Measurements from ENCODE around the gene TCF20.

The TCF20 gene

DNA sequence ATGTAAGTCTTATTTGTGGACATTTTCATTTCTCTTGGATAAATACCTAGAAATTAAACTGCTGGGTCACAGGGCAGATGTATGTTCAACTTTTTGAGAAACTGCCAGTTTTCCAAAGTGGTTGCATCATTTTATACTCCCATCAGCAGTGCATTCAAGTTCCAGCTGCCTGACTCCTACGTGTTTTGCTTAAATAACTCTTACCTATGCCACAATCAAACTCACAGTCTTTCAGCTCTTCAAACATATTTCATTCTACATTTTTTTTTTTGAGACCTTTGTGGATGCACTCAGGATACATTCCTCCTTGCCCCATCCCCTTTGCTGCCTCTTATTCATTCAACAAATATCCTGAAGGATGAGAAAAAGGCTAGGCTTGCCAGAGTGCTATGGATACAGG, 9.2 kb downstream of the TCF20 start:
- no peak overlapping the region for H3K27ac ChIP-seq (ENCODE audit: low read depth, low read length)
- no peaks in the 10 kb centered on the region for H3K27me3 ChIP-seq (ENCODE audit: control insufficient read depth, insufficient read depth, low read length)
- no peaks in the 10 kb centered on the region for H3K4me1 ChIP-seq (ENCODE audit: control insufficient read depth, insufficient read depth, low read length)
- H3K4me3 ChIP-seq (ENCODE audit: low read length) = no peak overlapping the region
- H3K36me3 ChIP-seq (ENCODE audit: control insufficient read depth, insufficient read depth, low read length) = no peaks in the 10 kb centered on the region
- H3K9ac ChIP-seq (ENCODE audit: low read length) = no peak overlapping the region

DNA sequence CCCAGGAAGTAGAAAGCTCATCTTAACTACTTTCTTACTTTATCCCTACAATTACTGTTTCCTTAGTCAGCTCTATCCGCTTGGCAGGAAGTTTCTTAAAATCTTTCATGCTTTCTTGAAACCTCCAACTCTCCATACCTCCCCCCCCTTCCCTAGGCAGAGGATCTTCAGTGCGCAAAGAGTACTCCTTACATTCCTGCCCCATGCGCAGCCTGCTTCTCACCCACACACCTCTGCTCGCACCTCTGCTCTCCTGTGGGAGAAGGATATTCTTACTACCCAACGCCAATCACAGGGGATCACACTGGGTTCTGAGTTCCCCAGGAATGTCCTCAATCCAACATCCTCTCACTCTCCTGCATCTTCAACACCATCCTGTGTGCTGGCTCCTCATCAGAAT, 12.3 kb downstream of the TCF20 start:
- Histone ChIP-seq H3K27me3 (ENCODE audit: control insufficient read depth, insufficient read depth, low read length) (no peaks in the 10 kb centered on the region), H3K27ac (ENCODE audit: low read depth, low read length) (no peak overlapping the region), H3K4me1 (ENCODE audit: control insufficient read depth, insufficient read depth, low read length) (no peaks in the 10 kb centered on the region), H3K4me3 (ENCODE audit: low read length) (no peak overlapping the region), H3K36me3 (ENCODE audit: control insufficient read depth, insufficient read depth, low read length) (no peaks in the 10 kb centered on the region), H3K9ac (ENCODE audit: low read length) (no peak overlapping the region)

DNA sequence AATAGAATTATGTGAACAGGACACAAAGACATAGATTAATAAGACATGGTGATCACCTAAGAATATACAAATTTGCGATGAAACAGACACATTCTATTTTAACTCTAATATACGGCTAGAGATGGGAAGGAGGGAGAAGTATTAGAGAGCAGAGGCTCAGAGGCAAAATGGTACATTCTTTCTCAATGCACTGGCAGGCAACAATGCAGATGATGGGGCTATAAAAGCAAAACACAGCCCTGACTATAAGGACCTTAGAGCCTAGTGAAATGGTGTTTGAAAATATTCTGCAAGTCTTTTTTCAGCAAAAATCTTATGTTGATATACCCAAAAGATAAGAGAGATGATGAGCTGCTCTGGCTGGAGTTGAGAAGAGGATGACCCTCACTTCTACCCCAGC, 13.1 kb downstream of the TCF20 start:
- no peaks in the 10 kb centered on the region for H3K4me1 ChIP-seq (ENCODE audit: control insufficient read depth, insufficient read depth, low read length)
- no peaks in the 10 kb centered on the region for H3K27me3 ChIP-seq (ENCODE audit: control insufficient read depth, insufficient read depth, low read length)

DNA sequence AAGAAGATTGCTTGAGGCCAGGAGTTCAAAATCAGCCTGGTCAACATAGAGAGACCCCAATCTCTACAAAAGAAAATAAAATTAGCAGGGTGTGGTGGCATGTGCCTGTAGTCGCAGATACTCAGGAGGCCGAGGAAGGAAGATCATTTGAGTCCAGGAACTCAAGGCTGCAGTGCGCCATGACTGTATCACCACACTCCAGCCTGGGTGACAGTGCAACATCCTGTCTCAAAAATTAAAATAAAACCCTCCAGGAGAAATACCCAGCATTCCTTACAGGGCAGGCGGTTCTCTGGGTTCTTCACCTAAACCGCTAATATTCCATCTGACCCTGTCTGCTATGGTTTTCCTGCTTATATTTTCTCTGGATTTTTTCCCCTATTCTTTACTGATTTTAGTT, 13.5 kb downstream of the TCF20 start:
- no peaks in the 10 kb centered on the region for H3K4me1 ChIP-seq (ENCODE audit: control insufficient read depth, insufficient read depth, low read length)
- no peaks in the 10 kb centered on the region for H3K36me3 ChIP-seq (ENCODE audit: control insufficient read depth, insufficient read depth, low read length)
- H3K4me3 ChIP-seq (ENCODE audit: low read length) = no peak overlapping the region
- H3K27me3 ChIP-seq (ENCODE audit: control insufficient read depth, insufficient read depth, low read length) = no peaks in the 10 kb centered on the region
- H3K9ac ChIP-seq (ENCODE audit: low read length) = no peak overlapping the region
- H3K27ac ChIP-seq (ENCODE audit: low read depth, low read length) = no peak overlapping the region

More for the DNA sequence above, 13.1 kb downstream of the TCF20 start:
- H3K9ac ChIP-seq (ENCODE audit: low read length) = no peak overlapping the region
- H3K27ac ChIP-seq (ENCODE audit: low read depth, low read length) = no peak overlapping the region
- no peak overlapping the region for H3K4me3 ChIP-seq (ENCODE audit: low read length)
- H3K36me3 ChIP-seq (ENCODE audit: control insufficient read depth, insufficient read depth, low read length) = no peaks in the 10 kb centered on the region

- no peaks in the 10 kb centered on the region for H3K4me1 ChIP-seq (ENCODE audit: control insufficient read depth, insufficient read depth, low read length)
- H3K4me3 ChIP-seq (ENCODE audit: low read length) = no peak overlapping the region
- H3K27ac ChIP-seq (ENCODE audit: low read depth, low read length) = no peak overlapping the region
- no peaks in the 10 kb centered on the region for H3K27me3 ChIP-seq (ENCODE audit: control insufficient read depth, insufficient read depth, low read length)
- H3K36me3 ChIP-seq (ENCODE audit: control insufficient read depth, insufficient read depth, low read length) = no peaks in the 10 kb centered on the region
- no peak overlapping the region for H3K9ac ChIP-seq (ENCODE audit: low read length)
Observed at GRCh38 chr22:42256220-42256619, 14.2 kb downstream of the TCF20 start.

DNA sequence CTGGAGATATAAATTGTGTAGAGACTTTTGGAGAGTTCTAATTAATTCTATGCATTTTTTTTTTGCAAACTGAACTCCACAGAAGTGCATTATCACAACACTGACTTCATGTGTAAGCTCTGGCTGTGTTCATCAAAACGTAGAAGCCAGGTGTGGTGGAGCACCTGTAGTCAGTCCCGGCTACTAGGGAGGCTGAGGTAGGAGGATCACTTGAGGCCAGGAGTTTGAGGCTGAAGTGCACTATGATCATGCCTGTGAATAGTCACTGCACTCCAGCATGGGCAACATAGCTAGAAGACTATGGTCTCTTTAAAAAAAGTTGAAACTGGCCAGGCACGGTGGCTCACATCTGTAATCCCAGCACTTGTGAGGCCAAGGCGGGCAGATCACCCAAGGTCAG, 20.6 kb downstream of the TCF20 start:
- Histone ChIP-seq H3K4me1 (ENCODE audit: control insufficient read depth, insufficient read depth, low read length) (no peaks in the 10 kb centered on the region), H3K4me3 (ENCODE audit: low read length) (no peak overlapping the region), H3K36me3 (ENCODE audit: control insufficient read depth, insufficient read depth, low read length) (no peaks in the 10 kb centered on the region), H3K9ac (ENCODE audit: low read length) (no peak overlapping the region), H3K27ac (ENCODE audit: low read depth, low read length) (no peak overlapping the region), H3K27me3 (ENCODE audit: control insufficient read depth, insufficient read depth, low read length) (no peaks in the 10 kb centered on the region)

DNA sequence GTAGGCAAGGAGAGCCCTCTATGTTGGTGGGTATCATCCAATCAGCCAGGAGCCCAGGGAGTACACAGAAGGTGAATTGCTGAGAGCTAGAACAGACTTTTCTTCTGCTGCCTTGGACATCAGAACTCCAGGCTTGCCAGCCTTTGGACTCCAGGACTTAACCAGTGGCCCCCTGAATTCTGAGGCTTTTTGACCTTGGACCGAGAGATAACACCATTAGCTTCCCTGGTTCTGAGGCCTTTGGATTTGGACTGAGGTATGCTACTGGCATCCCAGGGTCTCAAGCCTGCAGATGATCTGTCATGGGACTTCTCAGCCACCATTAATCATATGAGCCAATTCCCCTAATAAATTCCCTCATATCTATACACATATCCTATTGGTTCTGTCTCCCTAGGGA, 21.5 kb downstream of the TCF20 start:
- H3K9ac ChIP-seq (ENCODE audit: low read length) = no peak overlapping the region
- H3K4me3 ChIP-seq (ENCODE audit: low read length) = no peak overlapping the region
- H3K36me3 ChIP-seq (ENCODE audit: control insufficient read depth, insufficient read depth, low read length) = no peaks in the 10 kb centered on the region
- H3K27me3 ChIP-seq (ENCODE audit: control insufficient read depth, insufficient read depth, low read length) = no peaks in the 10 kb centered on the region
- H3K27ac ChIP-seq (ENCODE audit: low read depth, low read length) = no peak overlapping the region
- H3K4me1 ChIP-seq (ENCODE audit: control insufficient read depth, insufficient read depth, low read length) = no peaks in the 10 kb centered on the region

GRCh38 chr22:42247596-42247995, 22.9 kb downstream of the TCF20 start:
- no peaks in the 10 kb centered on the region for H3K36me3 ChIP-seq (ENCODE audit: control insufficient read depth, insufficient read depth, low read length)
- H3K27ac ChIP-seq (ENCODE audit: low read depth, low read length) = no peak overlapping the region
- H3K27me3 ChIP-seq (ENCODE audit: control insufficient read depth, insufficient read depth, low read length) = no peaks in the 10 kb centered on the region
- H3K4me1 ChIP-seq (ENCODE audit: control insufficient read depth, insufficient read depth, low read length) = no peaks in the 10 kb centered on the region
- no peak overlapping the region for H3K9ac ChIP-seq (ENCODE audit: low read length)
- H3K4me3 ChIP-seq (ENCODE audit: low read length) = no peak overlapping the region

DNA sequence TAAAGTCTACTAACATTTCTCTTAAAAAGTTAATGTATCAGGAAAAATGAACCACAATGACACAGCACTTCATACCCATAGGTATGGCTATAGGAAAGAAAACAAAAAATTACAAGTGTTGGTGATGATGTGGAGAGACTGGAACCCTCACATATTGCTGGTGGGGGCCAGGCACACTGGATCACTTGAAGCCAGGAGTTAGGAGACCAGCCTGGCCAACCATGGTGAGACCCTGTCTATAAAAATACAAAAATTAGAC, 26.7 kb downstream of the TCF20 start:
- Histone ChIP-seq H3K4me3 (ENCODE audit: low read length) (no peak overlapping the region), H3K27me3 (ENCODE audit: control insufficient read depth, insufficient read depth, low read length) (no peaks in the 10 kb centered on the region), H3K27ac (ENCODE audit: low read depth, low read length) (no peak overlapping the region), H3K36me3 (ENCODE audit: control insufficient read depth, insufficient read depth, low read length) (no peaks in the 10 kb centered on the region), H3K9ac (ENCODE audit: low read length) (no peak overlapping the region), H3K4me1 (ENCODE audit: control insufficient read depth, insufficient read depth, low read length) (no peaks in the 10 kb centered on the region)

DNA sequence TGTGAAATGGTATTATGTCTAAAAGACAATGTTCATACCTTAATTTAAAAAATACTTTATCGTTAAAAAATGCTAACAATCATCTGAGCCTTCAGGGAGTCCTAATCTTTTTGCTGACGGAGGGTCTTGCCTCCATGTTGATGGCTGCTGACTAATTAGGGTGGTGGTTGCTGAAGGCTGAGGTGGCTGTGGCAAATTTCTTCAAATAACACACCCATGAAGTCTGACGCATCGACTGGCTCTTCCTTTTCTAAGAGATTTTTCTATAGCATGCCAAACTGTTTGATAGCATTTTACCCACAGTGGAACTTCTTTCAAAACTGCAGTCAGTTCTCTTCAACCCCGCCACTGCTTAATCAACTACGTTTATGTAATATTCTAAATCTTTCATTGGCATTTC, 33.6 kb downstream of the TCF20 start:
- no peak overlapping the region for H3K9ac ChIP-seq (ENCODE audit: low read length)
- H3K4me3 ChIP-seq (ENCODE audit: low read length) = no peak overlapping the region
- no peak overlapping the region for H3K27ac ChIP-seq (ENCODE audit: low read depth, low read length)
- H3K36me3 ChIP-seq (ENCODE audit: control insufficient read depth, insufficient read depth, low read length) = no peaks in the 10 kb centered on the region
- H3K27me3 ChIP-seq (ENCODE audit: control insufficient read depth, insufficient read depth, low read length) = no peaks in the 10 kb centered on the region
- H3K4me1 ChIP-seq (ENCODE audit: control insufficient read depth, insufficient read depth, low read length) = no peaks in the 10 kb centered on the region

DNA sequence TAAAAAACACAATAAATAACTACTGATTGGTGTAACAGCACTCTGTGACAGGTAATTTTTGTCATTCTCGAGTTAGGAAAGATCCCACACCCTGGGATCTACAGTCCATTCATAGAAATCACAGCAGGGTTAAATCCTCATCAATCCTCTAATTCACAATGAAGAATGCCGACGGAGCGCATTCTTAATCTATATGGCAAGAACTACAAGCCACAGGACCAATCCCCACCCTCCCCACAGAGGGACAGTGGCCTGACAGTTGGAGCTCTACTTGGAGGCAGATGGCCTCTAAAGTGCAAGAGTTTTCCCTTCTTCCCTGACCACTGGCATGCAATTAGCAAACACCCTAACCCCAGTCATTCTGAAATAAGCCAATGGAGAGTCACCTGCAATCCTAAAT, 34.2 kb downstream of the TCF20 start:
- Histone ChIP-seq H3K36me3 (ENCODE audit: control insufficient read depth, insufficient read depth, low read length) (no peaks in the 10 kb centered on the region), H3K9ac (ENCODE audit: low read length) (no peak overlapping the region), H3K27me3 (ENCODE audit: control insufficient read depth, insufficient read depth, low read length) (no peaks in the 10 kb centered on the region), H3K4me1 (ENCODE audit: control insufficient read depth, insufficient read depth, low read length) (no peaks in the 10 kb centered on the region), H3K27ac (ENCODE audit: low read depth, low read length) (no peak overlapping the region), H3K4me3 (ENCODE audit: low read length) (no peak overlapping the region)

DNA sequence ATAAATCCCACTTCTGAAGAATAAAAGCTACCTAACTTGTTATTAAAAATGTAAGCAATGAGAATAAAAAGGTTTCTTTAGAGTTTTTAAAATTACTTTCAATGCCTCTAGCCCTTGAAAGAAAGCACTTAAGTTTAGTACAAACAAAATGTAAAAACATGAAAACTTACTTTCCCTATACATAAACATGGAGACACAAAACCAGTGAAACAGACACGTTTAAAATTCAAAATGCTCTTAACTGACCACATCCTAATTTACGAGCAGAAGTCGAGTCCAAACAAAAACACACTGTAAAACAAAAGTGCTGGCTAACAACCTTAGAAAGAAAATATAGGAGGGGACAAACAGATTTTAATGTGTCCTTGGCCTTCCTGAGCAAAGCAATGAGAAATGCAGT, 36.6 kb downstream of the TCF20 start:
- no peak overlapping the region for H3K4me3 ChIP-seq (ENCODE audit: low read length)
- H3K36me3 ChIP-seq (ENCODE audit: control insufficient read depth, insufficient read depth, low read length) = no peaks in the 10 kb centered on the region
- H3K27ac ChIP-seq (ENCODE audit: low read depth, low read length) = no peak overlapping the region
- H3K9ac ChIP-seq (ENCODE audit: low read length) = no peak overlapping the region
- no peaks in the 10 kb centered on the region for H3K27me3 ChIP-seq (ENCODE audit: control insufficient read depth, insufficient read depth, low read length)
- peaks cover 5% of the 10 kb centered on the region for H3K4me1 ChIP-seq (ENCODE audit: control insufficient read depth, insufficient read depth, low read length)

- Histone ChIP-seq H3K36me3 (ENCODE audit: control insufficient read depth, insufficient read depth, low read length) (no peaks in the 10 kb centered on the region), H3K27ac (ENCODE audit: low read depth, low read length) (no peak overlapping the region)
Observed at GRCh38 chr22:42231929-42232328, 38.5 kb downstream of the TCF20 start.

More at GRCh38 chr22:42231929-42232328, 38.5 kb downstream of the TCF20 start:
- Histone ChIP-seq H3K4me3 (ENCODE audit: low read length) (no peak overlapping the region), H3K4me1 (ENCODE audit: control insufficient read depth, insufficient read depth, low read length) (peaks cover 13% of the 10 kb centered on the region), H3K27me3 (ENCODE audit: control insufficient read depth, insufficient read depth, low read length) (no peaks in the 10 kb centered on the region), H3K9ac (ENCODE audit: low read length) (no peak overlapping the region)

Measured in rectal smooth muscle tissue (tissue), 1 donor.